Neuronal stem cell (in vitro differentiated cells): ENCODE measurements around the gene ESF1.

Source experiments
- DNase-seq: peaks from one replicate; pipeline ENCODE4 v3.0.0-alpha.2; 2013; ENCODE audit warnings: low spot score
- H2AFZ ChIP-seq: one replicate; pipeline ENCODE4 v1.6.1; 2013; ENCODE audit warnings: mild to moderate bottlenecking, low read length, inconsistent platforms
- H2AK5ac ChIP-seq: 2 replicates; pipeline ENCODE4 v1.6.1; 2013; ENCODE audit warnings: low read depth, mild to moderate bottlenecking, inconsistent platforms, low read length, moderate library complexity, mixed read lengths
- H2BK120ac ChIP-seq: 2 replicates; pipeline ENCODE4 v1.6.1; 2013; ENCODE audit warnings: low read depth, mild to moderate bottlenecking, inconsistent platforms, low read length, moderate library complexity, mixed read lengths
- H2BK12ac ChIP-seq: one replicate; pipeline ENCODE4 v1.6.1; 2013; ENCODE audit warnings: low read length, inconsistent platforms
- H2BK15ac ChIP-seq: 2 replicates; pipeline ENCODE4 v1.6.1; 2013; ENCODE audit warnings: mild to moderate bottlenecking, low read length, inconsistent platforms, mixed read lengths
- H2BK5ac ChIP-seq: one replicate; pipeline ENCODE4 v1.6.1; 2013; ENCODE audit warnings: inconsistent platforms, mild to moderate bottlenecking, low read length, moderate library complexity
- H3K14ac ChIP-seq: one replicate; pipeline ENCODE4 v1.6.1; 2013; ENCODE audit warnings: low read length, inconsistent platforms
- H3K18ac ChIP-seq: 2 replicates; pipeline ENCODE4 v1.6.1; 2013; ENCODE audit warnings: low read length, inconsistent platforms
- H3K23ac ChIP-seq: 2 replicates; pipeline ENCODE4 v1.6.1; 2013; ENCODE audit warnings: low read depth, mild to moderate bottlenecking, mixed read lengths, low read length, inconsistent platforms; ENCODE audit not compliant: poor library complexity
- H3K27ac ChIP-seq: replicated peaks from 3 replicates; pipeline ENCODE4 v1.5.1; 2013; ENCODE audit warnings: low read length, inconsistent platforms
- H3K27me3 ChIP-seq, 3 experiments: 2 replicates each; pipeline ENCODE4 v1.6.1; 2013; ENCODE audit warnings: low read length in 3 of 3, mild to moderate bottlenecking in 2 of 3, inconsistent platforms in 1 of 3, low read depth in 1 of 3, mixed read lengths in 1 of 3, moderate library complexity in 1 of 3; ENCODE audit not compliant: control insufficient read depth in 3 of 3, insufficient read depth in 3 of 3
- H3K36me3 ChIP-seq, 2 donors: replicated peaks in 1 of 2; 2 replicates each; pipeline ENCODE4 v1.6.1; 2013; ENCODE audit warnings: low read length in 2 of 2; ENCODE audit not compliant: control insufficient read depth in 2 of 2, insufficient read depth in 2 of 2
- H3K4ac ChIP-seq: 2 replicates; pipeline ENCODE4 v1.6.1; 2013; ENCODE audit warnings: inconsistent platforms, mild to moderate bottlenecking, low read length, moderate library complexity
- H3K4me1 ChIP-seq, 2 donors: 1 replicate in 1 of 2; 2 replicates in 1 of 2; pipeline ENCODE4 v1.6.1; 2013; ENCODE audit warnings: low read length in 2 of 2, low read depth in 1 of 2; ENCODE audit not compliant: control insufficient read depth in 2 of 2, insufficient read depth in 1 of 2
- H3K4me2 ChIP-seq: one replicate; pipeline ENCODE4 v1.6.1; 2013; ENCODE audit warnings: mild to moderate bottlenecking, low read length, inconsistent platforms; ENCODE audit not compliant: insufficient read depth, poor library complexity, severe bottlenecking
- H3K4me3 ChIP-seq, 2 donors: 2 replicates each; pipeline ENCODE4 v1.5.1; 2013; ENCODE audit warnings: low read length in 2 of 2, mild to moderate bottlenecking in 2 of 2, inconsistent platforms in 1 of 2, moderate library complexity in 1 of 2
- H3K79me1 ChIP-seq: one replicate; pipeline ENCODE4 v1.6.1; 2013; ENCODE audit warnings: low read depth, mild to moderate bottlenecking, inconsistent platforms, low read length, moderate library complexity
- H3K9ac ChIP-seq: one replicate; pipeline ENCODE4 v1.6.1; 2013; ENCODE audit warnings: mild to moderate bottlenecking, low read depth, low read length, inconsistent platforms; ENCODE audit not compliant: poor library complexity
- H3K9me3 ChIP-seq, 2 donors: replicated peaks in 1 of 2; 2 replicates each; pipeline versions ENCODE3 to v1.6.1; 2013; ENCODE audit warnings: low read length in 2 of 2, mild to moderate bottlenecking in 2 of 2, inconsistent platforms in 1 of 2, low read depth in 1 of 2, mixed read lengths in 1 of 2, moderate library complexity in 1 of 2; ENCODE audit not compliant: control insufficient read depth in 2 of 2, insufficient read depth in 1 of 2
- H4K8ac ChIP-seq: one replicate; pipeline ENCODE4 v1.6.1; 2013; ENCODE audit warnings: low read depth, mild to moderate bottlenecking, inconsistent platforms, low read length, moderate library complexity
- H4K91ac ChIP-seq: one replicate; pipeline ENCODE4 v1.6.1; 2013; ENCODE audit warnings: low read length, low read depth, mild to moderate bottlenecking, inconsistent platforms; ENCODE audit not compliant: poor library complexity
- WGBS, 2 donors: extraction: QIAGEN DNeasy Blood & Tissue Kit; methylation state at CpG; one replicate each; pipeline ENCODE4 v1.1.7; 2013; ENCODE audit warnings: missing lambda C conversion rate in 2 of 2, mixed read lengths in 1 of 2; ENCODE audit not compliant: insufficient read length in 2 of 2, insufficient replicate concordance in 1 of 2; ENCODE audit errors: extremely low coverage in 2 of 2; 5-methylcytosine and 5-hydroxymethylcytosine counted together

The ESF1 gene

DNA sequence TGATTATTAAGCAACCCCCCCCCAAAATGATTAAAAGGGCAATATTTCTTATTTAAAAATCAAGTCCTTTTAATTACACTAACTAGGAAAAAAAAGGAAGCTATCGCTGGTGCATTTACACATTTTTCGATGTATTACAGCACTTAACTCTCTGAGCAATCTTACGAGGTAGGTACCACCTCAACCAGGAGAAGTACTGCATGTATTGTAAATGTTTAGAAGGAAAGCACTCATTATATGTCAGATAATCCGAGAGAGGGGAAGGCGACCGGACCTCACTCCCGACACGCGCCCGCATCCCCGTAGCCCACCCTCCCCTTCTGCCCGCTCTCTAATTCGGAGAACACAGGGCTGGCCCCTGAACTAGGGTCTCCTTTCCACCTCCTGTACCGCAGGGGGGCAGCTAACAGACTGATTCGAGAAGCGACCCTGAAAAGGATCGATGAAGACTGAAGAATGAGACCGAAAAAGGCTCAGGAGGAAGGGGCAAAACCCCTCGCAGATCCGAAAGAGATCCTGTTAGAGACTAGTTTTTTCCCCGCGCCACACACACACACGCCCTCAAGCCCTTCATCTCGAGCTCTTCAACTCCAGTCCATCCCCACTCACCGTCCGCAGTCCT is 337 bp downstream of the ESF1 start:
- H3K79me1 ChIP-seq = peaks cover 5% of the 10 kb centered on the region
- H3K4me2 ChIP-seq = peak overlapping the region; percentile 48
- H2BK15ac ChIP-seq = no peak overlapping the region
- H2BK12ac ChIP-seq = no peak overlapping the region
- H3K4ac ChIP-seq = no peak overlapping the region
- H3K27ac ChIP-seq = peak overlapping the region; percentile 46
- no peak overlapping the region for H2BK120ac ChIP-seq
- no peak overlapping the region for H2AK5ac ChIP-seq
- no peak for DNase-seq
- no CpG with 5 or more reads among the region's 26 CpGs for WGBS, 2 donors
- peak overlapping the region; percentile 37 for H3K23ac ChIP-seq
- peaks cover 2 to 8% of the 10 kb centered on the region in 2 donors for H3K4me1 ChIP-seq
- H3K36me3 ChIP-seq = peaks cover 14 to 62% of the 10 kb centered on the region in 2 donors
- H3K9ac ChIP-seq = peak overlapping the region; percentile 78
- H3K18ac ChIP-seq = peak overlapping the region; percentile 72
- no peaks in the 10 kb centered on the region for H3K9me3 ChIP-seq
- peak overlapping the region; percentile 86 for H3K4me3 ChIP-seq
- no peak overlapping the region for H4K8ac ChIP-seq
- H2AFZ ChIP-seq = peak overlapping the region; percentile 98
- no peaks in the 10 kb centered on the region for H3K27me3 ChIP-seq
- no peak overlapping the region for H2BK5ac ChIP-seq
- no peak overlapping the region for H3K14ac ChIP-seq
- H4K91ac ChIP-seq = no peak overlapping the region

- Histone ChIP-seq H3K4me1 (peaks cover 2 to 8% of the 10 kb centered on the region in 2 donors), H3K18ac (no peak overlapping the region), H2BK5ac (no peak overlapping the region), H2BK15ac (no peak overlapping the region), H2AK5ac (no peak overlapping the region), H3K4me2 (peak overlapping the region; percentile 31), H3K14ac (no peak overlapping the region), H3K9me3 (no peaks in the 10 kb centered on the region), H2AFZ (no peak overlapping the region), H3K36me3 (peaks cover 14 to 62% of the 10 kb centered on the region in 2 donors), H3K4ac (no peak overlapping the region), H3K27me3 (no peaks in the 10 kb centered on the region), H4K8ac (no peak overlapping the region), H3K79me1 (peaks cover 5% of the 10 kb centered on the region), H2BK12ac (no peak overlapping the region), H3K27ac (no peak overlapping the region), H3K4me3 (peak overlapping the region in 1 of 2 donors; percentile 86), H3K9ac (no peak overlapping the region), H3K23ac (no peak overlapping the region), H2BK120ac (no peak overlapping the region), H4K91ac (no peak overlapping the region)
- no CpG with 5 or more reads among the region's 13 CpGs for WGBS, 2 donors
- DNase-seq = no peak
Measured at GRCh38 chr20:13783528-13783927, 1.2 kb downstream of the ESF1 start.

DNA sequence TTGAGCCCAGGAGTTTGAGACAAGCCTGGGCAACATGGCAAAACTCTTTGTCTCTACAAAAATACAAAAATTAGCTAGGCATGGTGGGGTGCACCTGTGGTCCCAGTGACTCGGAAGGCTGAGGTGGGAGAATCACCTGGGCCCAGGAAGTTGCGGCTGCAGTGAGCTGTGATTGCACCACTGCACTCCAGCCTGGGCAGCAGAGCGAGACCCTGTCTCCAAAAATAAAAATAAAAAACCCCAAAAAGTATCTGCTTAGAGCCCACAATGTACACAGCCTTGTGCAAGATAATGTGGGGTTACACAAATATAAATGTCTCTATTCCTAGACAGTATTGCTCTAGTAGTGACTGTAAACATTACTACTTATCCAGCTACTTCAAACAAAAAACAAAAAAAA is 5.9 kb downstream of the ESF1 start:
- no peak overlapping the region for H2BK5ac ChIP-seq
- no peak overlapping the region for H4K8ac ChIP-seq
- no peak overlapping the region for H3K4me3 ChIP-seq
- no peak overlapping the region for H2BK120ac ChIP-seq
- no peak overlapping the region for H3K4ac ChIP-seq
- H2AFZ ChIP-seq = no peak overlapping the region
- H3K36me3 ChIP-seq = peaks cover 18 to 94% of the 10 kb centered on the region in 2 donors
- no peak overlapping the region for H4K91ac ChIP-seq
- H3K14ac ChIP-seq = no peak overlapping the region
- no peaks in the 10 kb centered on the region for H3K27me3 ChIP-seq
- no CpG with 5 or more reads among the region's 3 CpGs for WGBS, 2 donors
- no peak overlapping the region for H3K9ac ChIP-seq
- H2BK12ac ChIP-seq = no peak overlapping the region
- no peaks in the 10 kb centered on the region for H3K9me3 ChIP-seq
- H3K79me1 ChIP-seq = peaks cover 2% of the 10 kb centered on the region
- H3K27ac ChIP-seq = no peak overlapping the region
- H3K23ac ChIP-seq = no peak overlapping the region
- no peak overlapping the region for H2AK5ac ChIP-seq
- H3K4me1 ChIP-seq = peaks cover 1 to 2% of the 10 kb centered on the region in 2 donors
- no peak overlapping the region for H3K18ac ChIP-seq
- no peak overlapping the region for H3K4me2 ChIP-seq
- no peak overlapping the region for H2BK15ac ChIP-seq
- no peak for DNase-seq

- Histone ChIP-seq H3K18ac (no peak overlapping the region), H3K79me1 (no peaks in the 10 kb centered on the region), H3K4ac (no peak overlapping the region), H2BK15ac (no peak overlapping the region), H2BK5ac (no peak overlapping the region), H3K9me3 (no peaks in the 10 kb centered on the region), H2AFZ (no peak overlapping the region), H3K27me3 (no peaks in the 10 kb centered on the region), H3K36me3 (peaks cover 16 to 97% of the 10 kb centered on the region in 2 donors), H3K4me3 (no peak overlapping the region), H3K9ac (no peak overlapping the region), H2BK120ac (no peak overlapping the region), H3K27ac (no peak overlapping the region), H3K4me2 (no peak overlapping the region), H4K8ac (no peak overlapping the region), H3K14ac (no peak overlapping the region), H2AK5ac (no peak overlapping the region), H3K23ac (no peak overlapping the region), H2BK12ac (no peak overlapping the region), H4K91ac (no peak overlapping the region), H3K4me1 (no peaks in the 10 kb centered on the region)
- WGBS, 2 donors = no CpG with 5 or more reads among the region's 4 CpGs
- DNase-seq = no peak
Measured at GRCh38 chr20:13777171-13777601, 7.5 kb downstream of the ESF1 start.
